Keratinocyte (primary cell): ENCODE measurements around the gene TUSC2. TPM values are rescaled to one million over a fixed set of nuclear protein-coding genes. Genes with fewer than 3 reads are reported as not detected.

Experiments
- DNase-seq: peaks from one replicate; pipeline ENCODE4 v3.0.0-alpha.2; 2011; ENCODE audit warnings: low read depth, missing footprints, low spot score
- FAIRE-seq: peaks from 2 replicates; lab custom pipeline; 2011; peaks lifted over from hg19 to GRCh38; lab: Jason Lieb, UNC
- H2AFZ ChIP-seq: 2 replicates; pipeline ENCODE4 v1.6.0; 2012; ENCODE audit warnings: low read length, control low read depth, inconsistent platforms; ENCODE audit not compliant: control insufficient read depth
- H3K27ac ChIP-seq: 2 replicates; pipeline ENCODE4 v1.5.1; 2011; ENCODE audit warnings: low read length; ENCODE audit not compliant: control insufficient read depth, insufficient read depth
- H3K27me3 ChIP-seq: 3 replicates; pipeline ENCODE4 v1.6.0; 2011; ENCODE audit warnings: low read length; ENCODE audit not compliant: control insufficient read depth, insufficient read depth; ENCODE audit errors: extremely low read depth
- H3K36me3 ChIP-seq, 2 experiments: 2 replicates in 1 of 2; 3 replicates in 1 of 2; pipeline ENCODE4 v1.5.1; 2011; ENCODE audit warnings: low read length in 2 of 2, mild to moderate bottlenecking in 1 of 2; ENCODE audit not compliant: control insufficient read depth in 2 of 2, insufficient read depth in 2 of 2; ENCODE audit errors: extremely low read depth in 1 of 2
- H3K4me1 ChIP-seq: 3 replicates; pipeline ENCODE4 v1.5.1; 2011; ENCODE audit warnings: low read length; ENCODE audit not compliant: control insufficient read depth, insufficient read depth; ENCODE audit errors: extremely low read depth
- H3K4me2 ChIP-seq: 3 replicates; pipeline ENCODE4 v1.6.0; 2011; ENCODE audit warnings: low read depth, low read length; ENCODE audit not compliant: control insufficient read depth, insufficient read depth; ENCODE audit errors: extremely low read depth
- H3K4me3 ChIP-seq, 3 experiments: fragments of 200-600 bp in 1 of 3; sonication (generic) in 1 of 3; 2 replicates in 2 of 3; 3 replicates in 1 of 3; pipeline ENCODE4 v1.5.1; 2011 to 2016; ENCODE audit warnings: low read length in 3 of 3, mild to moderate bottlenecking in 3 of 3, control low read depth in 2 of 3, inconsistent platforms in 1 of 3, low read depth in 1 of 3, mixed read lengths in 1 of 3, mixed run types in 1 of 3, moderate library complexity in 1 of 3; ENCODE audit not compliant: control insufficient read depth in 2 of 3, insufficient read depth in 2 of 3; ENCODE audit errors: extremely low read depth in 1 of 3
- H3K79me2 ChIP-seq: 2 replicates; pipeline ENCODE4 v1.6.0; 2012; ENCODE audit warnings: low read length; ENCODE audit not compliant: control insufficient read depth, insufficient read depth
- H3K9ac ChIP-seq: 3 replicates; pipeline ENCODE4 v1.6.0; 2011; ENCODE audit warnings: low read length; ENCODE audit not compliant: control insufficient read depth, insufficient read depth; ENCODE audit errors: extremely low read depth
- H3K9me1 ChIP-seq: 3 replicates; pipeline ENCODE4 v1.6.0; 2011; ENCODE audit warnings: low read length; ENCODE audit not compliant: control insufficient read depth, insufficient read depth; ENCODE audit errors: extremely low read depth
- H3K9me3 ChIP-seq: 2 replicates; pipeline ENCODE4 v1.5.1; 2012; ENCODE audit warnings: low read depth, low read length; ENCODE audit not compliant: control insufficient read depth
- H4K20me1 ChIP-seq: 3 replicates; pipeline ENCODE4 v1.6.0; 2011; ENCODE audit warnings: low read length; ENCODE audit not compliant: control insufficient read depth, insufficient read depth; ENCODE audit errors: extremely low read depth
- CTCF ChIP-seq, 3 experiments: IDR thresholded peaks in 1 of 3; conservative IDR thresholded peaks in 1 of 3; optimal IDR thresholded peaks in 1 of 3; 2 replicates in 2 of 3; 3 replicates in 1 of 3; pipeline versions ENCODE3 to v1.5.1; 2011; ENCODE audit warnings: low read length in 3 of 3, mild to moderate bottlenecking in 3 of 3, moderate library complexity in 2 of 3, control low read depth in 1 of 3, inconsistent platforms in 1 of 3; ENCODE audit not compliant: insufficient read depth in 2 of 3; ENCODE audit errors: extremely low read depth in 1 of 3
- EZH2 ChIP-seq: IDR thresholded peaks from one replicate; pipeline ENCODE4 v1.6.1; 2012; ENCODE audit warnings: inconsistent platforms, mild to moderate bottlenecking, low read length, moderate library complexity
- dilution Hi-C: fragments of 300-500 bp; cut with MboI; formaldehyde crosslinking; loops from one replicate; pipeline ENCODE4 v1.7.0; 2020; ENCODE audit warnings: low sequenced_read_pairs; ENCODE audit not compliant: extremely low pct_ligation_motif_present
- polyA plus RNA-seq, 5 experiments: library from polyadenylated mRNA; depleted of rRNA in 3 of 5; stranded (reverse) in 3 of 5; stranded (forward) in 1 of 5; unstranded in 1 of 5; fragments of >200 nt; gene quantifications; 1 replicate in 1 of 5; 2 replicates in 3 of 5; 3 replicates in 1 of 5; pipeline versions ENCODE4 v1.2.1 to v1.2.3, GENCODE V29; 2011 to 2012; ENCODE audit warnings: missing spikeins in 2 of 5, low read depth in 1 of 5, low replicate concordance in 1 of 5

The TUSC2 gene
- polyA plus RNA-seq, 1 donor (not counting 4 experiments of a cell fraction or from before 2014, with no cell fraction given): 30.5 TPM

DNA sequence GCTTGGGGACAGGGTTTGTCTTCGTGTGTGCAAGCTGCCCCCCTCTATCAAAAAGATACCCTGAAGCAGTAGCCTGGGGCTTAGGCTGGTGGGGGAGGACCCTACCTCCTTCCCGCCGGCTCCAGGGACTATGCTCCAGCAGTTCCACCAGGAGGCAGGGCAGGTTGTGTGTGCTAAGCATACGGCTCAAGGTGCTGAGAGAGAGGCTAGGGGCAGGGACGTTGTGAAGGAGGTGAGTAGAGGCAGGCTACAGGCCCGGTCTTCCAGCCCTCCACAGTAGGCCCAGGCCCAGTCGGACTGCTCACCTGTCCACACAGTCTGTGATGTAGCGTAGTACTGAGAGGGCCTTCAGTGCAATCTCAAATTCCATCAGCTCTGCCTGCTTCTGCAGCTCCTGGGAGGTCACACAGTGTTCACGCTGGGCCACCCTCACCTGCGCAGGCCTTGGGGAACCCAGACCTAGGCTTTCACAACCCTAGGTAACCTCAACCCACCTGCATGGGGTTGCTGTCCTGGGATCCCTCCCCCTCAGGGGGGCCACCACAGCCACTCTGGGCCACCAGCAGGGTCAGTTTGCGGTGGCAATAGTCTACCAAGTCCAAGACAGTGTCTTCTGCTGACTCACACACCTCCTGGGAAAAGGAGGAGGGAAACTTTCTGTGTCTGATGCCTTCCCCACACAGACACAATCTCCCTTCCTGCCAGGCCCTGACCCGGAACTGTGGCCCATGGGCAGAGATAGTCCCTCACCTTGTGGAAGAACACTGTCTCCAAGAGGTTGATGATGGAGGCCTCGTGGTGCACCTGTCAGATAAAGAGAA is 15.0 kb upstream of the TUSC2 start:
- FAIRE-seq: no peak
- no peak overlapping the region for H3K4me2 ChIP-seq
- H3K9me3 ChIP-seq: no peaks in the 10 kb centered on the region
- H3K4me1 ChIP-seq: peaks cover 31% of the 10 kb centered on the region
- no peak overlapping the region for H2AFZ ChIP-seq
- peak in 1 of 3 experiments; percentile 5 for TF ChIP-seq CTCF (optimal IDR thresholded peaks at IDR 0.05 in 1 of 3, IDR thresholded peaks at IDR 0.05 in 1 of 3, conservative IDR thresholded peaks at IDR 0.05 in 1 of 3; ENCODE audit: extremely low read depth in 1 of 3, insufficient read depth in 2 of 3, low read length in 3 of 3)
- no peak for TF ChIP-seq EZH2
- H3K9me1 ChIP-seq: no peaks in the 10 kb centered on the region
- no peak overlapping the region for H3K4me3 ChIP-seq
- dilution Hi-C loops: no loop called here
- H3K36me3 ChIP-seq: peaks cover 4 to 8% of the 10 kb centered on the region in 2 experiments
- no peak overlapping the region for H3K27ac ChIP-seq
- DNase-seq: no peak
- no peak overlapping the region for H3K9ac ChIP-seq
- H3K27me3 ChIP-seq: no peaks in the 10 kb centered on the region
- H4K20me1 ChIP-seq: no peaks in the 10 kb centered on the region
- H3K79me2 ChIP-seq: peaks cover 6% of the 10 kb centered on the region

DNA sequence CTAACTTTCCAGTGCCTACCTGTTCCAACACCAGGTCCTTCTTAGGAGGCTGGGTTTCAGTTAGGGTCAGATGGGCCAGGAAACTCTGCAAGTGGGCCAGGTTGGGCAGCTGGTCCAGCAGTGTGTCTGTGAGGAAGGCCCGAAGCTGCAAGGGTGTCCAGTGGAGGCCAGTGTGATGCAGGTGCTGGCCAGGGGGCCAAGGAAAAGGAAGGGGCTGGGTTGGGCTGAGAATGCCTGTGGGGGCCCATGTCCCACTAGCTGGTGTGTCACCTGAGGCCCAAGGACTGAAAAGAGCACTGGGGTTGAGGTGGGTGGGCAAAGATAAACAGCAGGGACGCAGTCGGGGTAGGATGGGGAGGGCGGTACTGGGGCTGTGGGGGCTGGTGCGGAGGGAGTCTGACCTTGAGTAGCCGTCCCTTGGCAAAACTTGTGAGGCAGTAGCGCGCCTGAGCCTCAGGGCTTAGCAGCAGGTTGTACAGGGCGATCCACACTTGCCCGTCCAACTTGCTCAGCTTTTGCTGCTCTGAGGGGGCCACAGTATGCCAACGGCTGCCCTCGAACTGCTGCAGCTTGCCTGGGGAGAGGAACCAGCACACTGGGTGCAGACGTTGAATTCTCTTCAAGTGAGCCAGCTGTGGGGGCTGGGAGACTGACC is 14.1 kb upstream of the TUSC2 start:
- H3K36me3 ChIP-seq: no peaks in the 10 kb centered on the region
- no peaks in the 10 kb centered on the region for H3K27me3 ChIP-seq
- FAIRE-seq (no peak), DNase-seq (no peak)
- no peaks in the 10 kb centered on the region for H3K9me3 ChIP-seq
- TF ChIP-seq EZH2: no peak
- TF ChIP-seq CTCF (optimal IDR thresholded peaks at IDR 0.05 in 1 of 3, IDR thresholded peaks at IDR 0.05 in 1 of 3, conservative IDR thresholded peaks at IDR 0.05 in 1 of 3; ENCODE audit: extremely low read depth in 1 of 3, insufficient read depth in 2 of 3, low read length in 3 of 3): no peak
- peaks cover 36% of the 10 kb centered on the region for H3K4me1 ChIP-seq
- no peak overlapping the region for H3K27ac ChIP-seq
- no peaks in the 10 kb centered on the region for H4K20me1 ChIP-seq
- no peak overlapping the region for H2AFZ ChIP-seq
- H3K79me2 ChIP-seq: peaks cover 6% of the 10 kb centered on the region
- H3K4me2 ChIP-seq: no peak overlapping the region
- dilution Hi-C loops: no loop called here
- no peak overlapping the region for H3K9ac ChIP-seq
- no peaks in the 10 kb centered on the region for H3K9me1 ChIP-seq
- H3K4me3 ChIP-seq: no peak overlapping the region
